GM12801 (cell line): ENCODE data around the gene LDAH.

Source experiments
- CTCF ChIP-seq: IDR thresholded peaks from one replicate; pipeline ENCODE4 v1.5.1; 2011; ENCODE audit warnings: control low read depth; ENCODE audit not compliant: insufficient read length; ENCODE audit errors: extremely low read depth

Gene LDAH

DNA sequence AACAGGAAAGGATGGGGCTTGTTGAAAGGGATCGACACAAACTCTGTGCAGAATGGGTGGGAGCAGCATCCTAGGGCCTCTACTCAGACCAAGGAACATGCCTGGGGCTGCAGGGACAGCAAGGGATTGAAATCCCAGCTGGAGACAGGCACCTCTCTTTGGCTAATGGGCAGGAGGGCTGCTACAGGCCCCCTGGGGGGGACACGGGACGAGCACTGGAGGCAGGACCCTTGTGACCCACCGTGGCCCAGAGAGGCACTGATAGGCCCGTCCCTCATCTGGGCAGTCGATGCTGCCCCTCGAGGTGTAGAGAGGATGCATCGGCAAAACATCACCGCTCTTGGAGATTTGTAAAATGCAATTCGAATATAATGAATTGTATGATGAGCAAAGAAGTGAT lies 177.1 kb downstream of the LDAH start:
- no peak for TF ChIP-seq CTCF

- TF ChIP-seq CTCF: no peak
These were observed 177.6 kb downstream of the LDAH start for GRCh38 chr2:20645301-20645701.

- TF ChIP-seq CTCF: no peak
These were observed 179.1 kb downstream of the LDAH start for GRCh38 chr2:20643826-20644225.

GRCh38 chr2:20643060-20643459 lies 179.8 kb downstream of the LDAH start:
- TF ChIP-seq CTCF: no peak

- TF ChIP-seq CTCF: no peak
These were observed 180.6 kb downstream of the LDAH start for GRCh38 chr2:20642055-20642971.

- TF ChIP-seq CTCF: no peak
These were observed 181.5 kb downstream of the LDAH start for GRCh38 chr2:20641123-20641985.

DNA sequence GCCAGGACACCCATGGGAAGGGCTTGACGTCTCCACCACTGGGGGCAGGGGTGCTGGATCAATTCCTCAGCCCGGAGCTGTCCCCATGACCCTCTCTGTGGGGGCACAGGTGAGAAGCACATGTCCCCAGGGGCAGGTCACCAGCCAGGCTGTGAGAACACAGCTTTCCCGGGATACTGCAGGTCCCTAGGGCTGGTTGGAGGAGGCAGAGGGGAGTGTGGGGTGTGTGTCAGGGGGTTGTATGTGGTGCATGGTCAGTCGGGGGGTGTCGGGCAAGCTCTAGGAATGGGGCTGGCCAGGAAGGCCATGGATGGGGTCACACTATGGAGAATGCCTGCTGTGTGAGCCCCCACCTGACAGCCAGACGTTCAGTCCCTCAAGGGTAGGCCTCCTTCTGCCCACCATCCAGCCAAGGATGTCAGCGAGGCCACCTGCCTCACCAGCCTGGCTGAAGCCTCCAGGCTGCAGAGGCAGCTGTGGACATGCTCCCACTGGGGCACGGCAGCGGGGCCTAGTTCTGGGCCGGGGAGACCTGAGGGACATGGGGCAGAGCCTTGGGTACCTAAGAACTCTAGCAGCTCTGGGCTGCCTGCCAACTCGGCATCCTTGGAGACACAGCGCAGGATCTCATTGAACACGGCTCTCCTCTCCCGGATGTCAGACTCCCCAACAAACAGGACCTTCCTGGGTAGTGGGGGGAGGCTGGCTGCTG lies 182.3 kb downstream of the LDAH start:
- no peak for TF ChIP-seq CTCF
